HepG2 (cell line): ENCODE measurements around the gene NUDT1.

Source experiments
- CTCF ChIP-seq: sonication (generic); formaldehyde crosslinking; IDR thresholded peaks from 2 replicates; pipeline ENCODE4 v1.5.0; 2020; ENCODE audit warnings: mild to moderate bottlenecking, missing genetic modification reagents, moderate library complexity
- EP300 ChIP-seq, 3 experiments: sonication (generic) in 1 of 3; formaldehyde crosslinking in 1 of 3; IDR thresholded peaks; 2 replicates each; pipeline versions ENCODE4 v1.5.1 to v1.6.1; 2011 to 2020; ENCODE audit warnings: low read depth in 2 of 3, low read length in 2 of 3, borderline replicate concordance in 1 of 3, improper control_type of control experiment in 1 of 3, mild to moderate bottlenecking in 1 of 3, missing genetic modification reagents in 1 of 3, moderate library complexity in 1 of 3
- HOXA7 ChIP-seq: sonication (generic); formaldehyde crosslinking; IDR thresholded peaks from 2 replicates; pipeline ENCODE4 v1.8.1; 2022; ENCODE audit warnings: mild to moderate bottlenecking, missing genetic modification reagents, moderate library complexity
- PBX3 ChIP-seq: sonication (generic); formaldehyde crosslinking; IDR thresholded peaks from 2 replicates; pipeline ENCODE4 v1.8.1; 2023; ENCODE audit warnings: missing genetic modification reagents, inconsistent platforms, borderline replicate concordance
- REST ChIP-seq, 2 experiments: IDR thresholded peaks; 2 replicates each; pipeline ENCODE4 v1.6.1; 2011 to 2012; ENCODE audit warnings: low read length in 2 of 2, borderline replicate concordance in 1 of 2, low read depth in 1 of 2, mild to moderate bottlenecking in 1 of 2, moderate library complexity in 1 of 2
- RXRA ChIP-seq: sonication (generic); formaldehyde crosslinking; IDR thresholded peaks from 2 replicates; pipeline ENCODE4 v1.5.1; 2020; ENCODE audit warnings: missing genetic modification reagents
- SAFB2 ChIP-seq: sonication (generic); formaldehyde crosslinking; IDR thresholded peaks from 2 replicates; pipeline ENCODE4 v1.5.1; 2020; ENCODE audit warnings: missing genetic modification reagents, low read depth, mild to moderate bottlenecking, borderline replicate concordance
- SIN3A ChIP-seq: IDR thresholded peaks from 2 replicates; pipeline ENCODE4 v1.6.1; 2011; ENCODE audit warnings: low read depth, mild to moderate bottlenecking, control low read depth, low read length, borderline replicate concordance
- TAF1 ChIP-seq: sonication (generic); formaldehyde crosslinking; IDR thresholded peaks from 2 replicates; pipeline ENCODE4 v1.4.0; 2020; ENCODE audit warnings: missing genetic modification reagents
- TRIM24 ChIP-seq: sonication (generic); formaldehyde crosslinking; IDR thresholded peaks from 2 replicates; pipeline ENCODE4 v1.8.0; 2022; ENCODE audit warnings: mild to moderate bottlenecking, missing genetic modification reagents
- ZMYM2 ChIP-seq: sonication (generic); formaldehyde crosslinking; IDR thresholded peaks from 2 replicates; pipeline ENCODE4 v1.8.0; 2022; ENCODE audit warnings: mild to moderate bottlenecking, missing genetic modification reagents
- ZNF484 ChIP-seq: sonication (generic); formaldehyde crosslinking; IDR thresholded peaks from 2 replicates; pipeline ENCODE4 v1.5.1; 2020; ENCODE audit warnings: mild to moderate bottlenecking, low read depth, missing genetic modification reagents, borderline replicate concordance
- ZNF576 ChIP-seq: sonication (generic); formaldehyde crosslinking; IDR thresholded peaks from 2 replicates; pipeline ENCODE4 v1.4.0; 2020; ENCODE audit warnings: mild to moderate bottlenecking, missing genetic modification reagents
- ZNF777 ChIP-seq: sonication (generic); formaldehyde crosslinking; IDR thresholded peaks from 2 replicates; pipeline ENCODE4 v1.4.0; 2020; ENCODE audit warnings: missing genetic modification reagents

- TF ChIP-seq REST (IDR thresholded peaks at IDR 0.05; ENCODE audit: borderline replicate concordance in 1 of 2, low read depth in 1 of 2, low read length in 2 of 2) (no peak), TAF1 (CRISPR knock-in tag) (no peak), EP300 (IDR thresholded peaks at IDR 0.05; ENCODE audit: low read depth in 2 of 2, low read length in 2 of 2) (no peak), EP300 (CRISPR knock-in tag; IDR thresholded peaks at IDR 0.05; ENCODE audit: borderline replicate concordance) (no peak), SAFB2 (CRISPR knock-in tag) (no peak), CTCF (CRISPR knock-in tag) (no peak), PBX3 (CRISPR knock-in tag) (no peak), ZNF777 (CRISPR knock-in tag) (no peak), ZNF576 (CRISPR knock-in tag) (no peak), HOXA7 (CRISPR knock-in tag) (no peak), RXRA (no peak), SIN3A (no peak), ZNF484 (CRISPR knock-in tag) (no peak), TRIM24 (CRISPR knock-in tag) (no peak), ZMYM2 (CRISPR knock-in tag) (no peak)
These were observed 42.0 kb upstream of the NUDT1 start for GRCh38 chr7:2199956-2200583.
